NCI-H748 treated with DMSO at 0.1 percent for 48 hours (cell line): ENCODE results near the gene DCLK3.

Experiments
- DNase-seq: peaks from one replicate; lab custom pipeline; 2025; lab: John Stamatoyannopoulos, UW

The DCLK3 gene

GRCh38 chr3:36769926-36770325 lies 5.6 kb upstream of the DCLK3 start:
- no peak for DNase-seq

DNA sequence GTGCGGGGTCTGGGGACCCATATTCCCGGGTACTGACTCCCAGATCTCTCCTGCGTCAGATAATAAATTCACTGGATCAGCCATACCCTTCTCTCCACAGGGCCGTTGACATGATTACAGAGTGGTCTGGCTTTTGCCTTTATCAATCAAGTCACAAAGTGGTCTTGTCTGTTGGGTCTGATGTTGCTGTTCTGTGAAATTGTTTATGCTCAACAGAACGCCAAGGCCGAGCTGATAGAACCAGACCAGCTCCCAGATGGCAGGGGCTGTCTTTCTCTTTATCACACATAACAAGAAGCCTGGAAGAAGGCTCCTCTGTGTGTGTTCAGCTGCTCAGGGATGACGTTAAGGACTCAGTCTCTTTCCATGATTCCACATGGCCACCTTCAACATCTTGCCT lies 751 bp upstream of the DCLK3 start:
- no peak for DNase-seq

- no peak for DNase-seq
Measured at GRCh38 chr3:36764704-36765038, 318 bp upstream of the DCLK3 start.

GRCh38 chr3:36762918-36763849 lies 1.2 kb downstream of the DCLK3 start:
- DNase-seq, result no peak

DNA sequence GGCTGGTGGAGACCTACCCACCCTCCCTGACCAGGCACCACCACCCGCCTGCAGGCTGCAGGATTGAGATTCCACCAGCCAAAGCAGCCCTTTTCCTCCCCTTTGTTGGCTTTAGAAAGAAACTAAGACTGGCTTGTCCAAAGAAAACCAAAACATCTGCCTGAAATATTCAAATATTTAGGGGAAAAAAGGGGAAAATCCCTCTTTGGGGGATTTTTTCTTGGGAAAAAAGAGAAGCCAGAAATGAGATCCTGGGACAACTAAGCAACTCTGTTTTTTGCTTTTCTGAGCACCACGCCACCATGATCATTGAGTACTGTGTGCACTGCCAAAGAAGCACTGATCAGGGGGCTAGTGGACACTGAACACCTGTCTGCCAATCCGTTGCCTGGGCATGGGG lies 2.6 kb downstream of the DCLK3 start:
- no peak for DNase-seq

DNA sequence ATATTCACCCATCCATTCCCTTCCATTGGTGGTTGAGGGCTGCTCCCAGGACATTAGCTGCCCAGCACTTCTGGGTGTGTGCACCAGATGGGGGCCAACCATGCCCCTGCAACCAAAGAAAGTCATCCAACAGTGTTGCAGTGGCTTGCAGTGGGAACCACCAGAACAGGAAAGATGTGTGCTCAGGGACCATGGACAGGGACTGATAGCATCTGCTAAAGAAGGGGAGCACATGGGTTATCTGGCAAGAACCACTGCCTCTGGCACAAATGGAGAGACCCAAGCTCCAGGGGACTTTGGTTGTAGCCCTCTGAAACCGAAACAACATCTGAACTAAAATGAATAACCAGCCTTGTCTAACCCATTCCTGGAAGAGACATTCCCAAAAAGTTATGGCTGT lies 8.1 kb downstream of the DCLK3 start:
- no peak for DNase-seq

DNA sequence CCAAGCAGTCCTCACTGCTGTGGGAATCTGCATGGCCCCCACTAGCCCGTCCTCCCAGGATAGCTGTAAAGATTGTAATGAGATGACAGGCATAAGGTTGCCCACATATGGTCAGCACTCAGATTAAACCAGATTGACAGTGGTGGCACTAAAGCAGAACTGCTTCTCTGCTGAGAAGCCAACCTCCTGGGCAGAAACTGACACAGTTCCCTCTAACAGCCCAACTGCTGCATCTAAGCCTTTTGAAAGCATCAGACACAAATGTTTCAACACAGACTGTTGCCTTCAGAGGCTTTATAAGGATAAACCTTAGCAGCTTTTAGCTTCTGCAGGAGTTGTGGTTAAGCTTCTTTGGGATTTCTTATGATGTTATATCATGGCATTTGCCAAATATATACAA lies 13.0 kb downstream of the DCLK3 start:
- no peak for DNase-seq

DNA sequence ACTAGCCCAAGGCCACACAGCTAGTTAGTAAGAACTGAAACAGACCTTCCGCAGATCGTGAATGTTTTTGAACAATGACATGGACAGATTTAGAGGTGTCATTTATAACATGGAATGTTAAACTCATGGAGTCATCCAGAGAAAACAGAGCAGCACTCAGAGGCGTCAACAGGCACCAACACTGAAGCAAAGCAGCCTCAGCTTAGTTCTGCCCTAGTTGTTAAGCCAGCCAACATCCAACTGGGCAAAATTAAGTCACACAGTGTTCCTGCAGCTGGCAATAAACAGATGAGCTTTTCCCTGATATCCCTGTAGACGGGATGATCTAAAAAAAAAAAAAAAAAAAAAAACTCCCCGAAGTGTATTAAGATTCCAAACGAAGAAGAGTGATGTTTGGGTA lies 13.6 kb downstream of the DCLK3 start:
- DNase-seq, result no peak

DNA sequence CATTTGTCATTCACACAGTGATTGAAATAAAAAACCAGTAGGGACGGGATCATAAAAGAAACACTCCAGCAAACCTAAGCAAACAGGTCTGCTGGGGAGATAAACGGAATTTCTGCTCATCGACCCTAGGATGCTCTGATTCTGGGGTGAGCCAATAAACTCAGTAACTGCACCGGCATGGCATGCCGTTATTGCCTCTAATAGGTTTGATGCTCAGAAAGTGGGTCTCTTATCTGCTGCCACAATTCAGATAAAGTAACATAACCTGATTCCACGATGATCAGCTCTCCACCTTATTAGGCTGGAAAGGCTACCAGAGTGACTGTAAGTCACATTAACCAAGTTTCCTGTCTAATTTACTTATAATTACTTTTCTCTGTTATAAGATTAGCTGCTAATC lies 19.6 kb downstream of the DCLK3 start:
- DNase-seq, result no peak

DNA sequence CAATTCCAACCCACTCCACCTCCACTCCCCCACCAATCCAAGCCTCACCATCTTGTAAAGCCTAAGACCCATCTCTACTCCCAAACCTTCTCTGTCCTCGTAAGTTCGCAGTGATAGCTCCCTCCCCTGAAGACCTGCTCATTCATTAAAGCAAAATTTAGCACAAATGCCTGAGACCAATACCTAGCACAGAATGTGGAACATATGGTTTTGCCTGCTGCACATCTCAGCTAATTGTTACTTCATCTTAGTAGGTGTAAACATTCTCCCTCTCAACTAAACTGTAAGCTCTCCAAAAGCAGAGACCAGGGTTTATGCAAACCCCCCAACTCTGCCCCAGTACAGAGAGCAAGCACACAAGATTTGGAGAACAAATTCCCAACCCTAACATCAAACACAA lies 20.5 kb downstream of the DCLK3 start:
- no peak for DNase-seq

- no peak for DNase-seq
Measured at GRCh38 chr3:36741285-36741684, 23.1 kb downstream of the DCLK3 start.

DNA sequence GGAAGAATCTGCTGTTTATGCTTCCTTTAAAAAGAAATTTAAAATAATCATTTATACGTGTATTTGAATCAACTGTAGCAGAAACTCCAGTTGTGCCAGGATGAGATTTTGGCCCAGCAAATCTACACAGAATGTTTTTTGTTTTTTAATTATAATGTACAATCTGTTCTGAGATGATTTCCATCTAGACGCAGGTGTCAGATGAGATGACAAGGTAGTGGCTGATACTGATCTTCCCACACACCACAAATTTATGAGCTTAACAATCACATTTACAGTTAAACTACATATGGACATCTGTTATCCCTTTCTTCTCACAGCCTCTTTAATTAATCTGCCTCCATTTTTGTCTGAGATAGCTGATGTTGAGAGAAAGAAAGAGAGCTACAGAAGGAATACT lies 23.6 kb downstream of the DCLK3 start:
- no peak for DNase-seq

GRCh38 chr3:36738702-36739101 lies 25.7 kb downstream of the DCLK3 start:
- DNase-seq, result no peak

DNA sequence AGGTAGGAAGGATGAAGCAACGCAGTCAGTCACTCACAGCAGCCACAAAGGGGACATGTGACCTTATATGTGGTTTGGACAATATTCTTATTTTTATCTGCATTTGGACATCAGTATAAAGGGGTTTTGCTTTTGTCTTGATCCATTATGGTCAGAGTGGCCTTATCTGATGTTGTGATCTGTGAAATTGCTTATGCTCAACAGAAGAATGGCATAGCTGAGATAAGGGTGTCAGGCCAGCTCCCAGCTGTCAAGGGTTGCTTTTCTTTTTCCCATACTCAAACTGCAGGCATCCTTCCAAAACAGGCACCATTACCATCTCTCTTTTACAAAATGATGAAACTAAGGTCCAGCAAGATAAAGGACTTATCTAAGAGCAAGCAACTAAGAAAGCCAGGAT lies 28.1 kb downstream of the DCLK3 start:
- DNase-seq, result no peak

DNA sequence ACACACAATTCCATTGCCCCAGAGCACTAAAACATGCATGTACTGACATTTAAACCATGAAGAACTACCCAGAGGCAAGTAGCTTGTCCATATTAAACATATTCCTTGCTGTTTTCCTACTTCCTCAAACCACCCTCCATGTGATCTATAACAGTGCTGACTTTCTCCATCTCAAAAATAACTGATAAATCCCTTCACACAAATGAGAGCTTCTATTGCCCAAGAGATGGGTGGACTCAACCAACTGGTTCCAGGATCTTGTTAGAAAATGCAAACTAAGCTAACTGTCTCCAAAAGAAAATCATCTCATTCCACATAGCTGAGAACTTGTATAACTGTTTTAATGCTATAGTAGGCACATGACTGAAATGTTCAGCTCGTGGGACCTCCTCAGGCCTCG lies 29.6 kb downstream of the DCLK3 start:
- no peak for DNase-seq

- DNase-seq, result no peak
Measured at GRCh38 chr3:36733723-36734122, 30.6 kb downstream of the DCLK3 start.

DNA sequence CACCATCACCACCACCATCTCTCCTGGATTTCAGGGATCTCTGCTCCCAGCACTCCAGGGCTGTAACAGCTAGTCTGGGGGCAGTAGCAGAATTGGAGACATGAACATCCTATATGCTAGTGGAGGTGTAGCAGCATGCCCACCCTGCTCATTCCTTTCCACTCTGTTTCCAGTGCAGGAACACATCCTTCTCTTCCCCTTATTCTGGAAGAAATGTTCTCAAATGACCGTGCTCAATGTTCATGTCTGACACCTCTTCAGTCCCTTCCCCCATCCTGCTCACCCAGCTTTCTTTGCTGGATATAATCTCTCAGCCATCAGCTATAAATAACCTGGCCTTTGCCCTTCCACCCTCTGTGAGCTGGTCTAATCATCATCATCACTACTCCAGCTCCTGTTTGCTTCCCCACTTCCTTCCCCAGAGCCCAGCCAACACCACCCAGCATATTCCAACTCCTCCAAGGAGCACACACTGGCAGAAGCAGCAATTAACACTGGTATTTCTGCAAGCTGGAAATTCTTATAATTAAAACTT lies 31.1 kb downstream of the DCLK3 start:
- no peak for DNase-seq

GRCh38 chr3:36730966-36731365 lies 33.4 kb downstream of the DCLK3 start:
- DNase-seq, result no peak

DNA sequence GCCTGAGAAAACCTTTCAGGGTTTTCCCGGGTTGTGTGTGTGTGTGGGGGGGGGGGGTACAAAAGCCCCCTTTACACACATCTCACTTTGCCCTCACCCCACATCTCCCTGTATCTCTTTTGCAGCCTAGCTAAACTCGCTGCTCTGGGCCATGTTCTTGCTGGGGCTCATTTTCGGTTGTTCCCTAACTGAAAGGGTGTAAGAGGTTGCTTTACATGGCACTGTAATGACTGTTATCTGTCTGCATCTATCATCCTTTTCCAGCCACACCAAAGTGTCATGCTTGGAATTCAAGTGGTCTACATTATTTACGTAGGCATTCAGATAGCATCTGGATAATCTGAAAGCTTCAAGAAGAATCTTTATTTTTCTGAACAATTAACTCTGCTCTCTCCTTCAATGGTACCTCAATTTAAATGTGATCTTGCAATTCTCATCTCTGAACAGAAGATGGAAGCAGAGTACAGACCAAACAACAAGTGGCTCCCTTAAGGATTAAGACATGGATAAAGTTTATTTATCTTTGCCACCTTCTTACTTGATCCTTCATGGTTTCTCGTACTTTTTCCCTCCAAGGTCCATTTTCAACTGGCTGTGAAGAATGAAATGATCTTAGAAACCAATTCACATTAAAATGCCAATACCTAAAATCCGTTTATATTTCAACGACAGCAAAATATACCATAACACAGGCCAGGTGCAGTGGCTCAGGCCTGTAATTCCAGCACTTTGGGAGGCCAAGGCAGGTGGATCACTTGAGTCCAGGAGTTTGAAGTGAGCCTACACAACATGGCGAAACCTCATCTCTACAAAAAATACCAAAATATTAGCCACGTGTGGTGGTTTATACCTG lies 34.9 kb downstream of the DCLK3 start:
- peak; percentile 1 for DNase-seq

- DNase-seq, result no peak
Measured at GRCh38 chr3:36714343-36715086, 49.8 kb downstream of the DCLK3 start.

- no peak for DNase-seq
Measured at GRCh38 chr3:36713904-36714303, 50.4 kb downstream of the DCLK3 start.

GRCh38 chr3:36710606-36711005 lies 53.7 kb downstream of the DCLK3 start:
- no peak for DNase-seq
